Neural cell (in vitro differentiated cells): ENCODE measurements around the gene BTBD9. TPM values are rescaled to one million over a fixed set of nuclear protein-coding genes. Genes with fewer than 3 reads are reported as not detected.

Source experiments
- H2AFZ ChIP-seq: fragments of 200-600, 300-800 bp; sonication (generic), shearing (Covaris generic); 2 replicates; pipeline ENCODE4 v1.6.0; 2014; ENCODE audit warnings: low read depth, mild to moderate bottlenecking, antibody characterized with exemption, low read length, moderate library complexity
- H3F3A ChIP-seq: fragments of 200-600 bp; shearing (Covaris generic); 2 replicates; pipeline ENCODE4 v1.6.1; 2016; ENCODE audit warnings: mild to moderate bottlenecking, moderate library complexity, mixed read lengths, antibody characterized with exemption, low read length; ENCODE audit not compliant: insufficient read depth, poor library complexity, severe bottlenecking
- H3K27ac ChIP-seq: fragments of 200-600, 300-800 bp; sonication (generic), shearing (Covaris generic); 2 replicates; pipeline ENCODE4 v1.5.1; 2014; ENCODE audit warnings: mild to moderate bottlenecking, low read length, moderate library complexity
- H3K27me3 ChIP-seq: fragments of 300-800, 200-600 bp; sonication (generic), shearing (Covaris generic); 2 replicates; pipeline ENCODE4 v1.6.0; 2014; ENCODE audit warnings: mild to moderate bottlenecking, low read depth, low read length, moderate library complexity; ENCODE audit not compliant: insufficient read depth
- H3K36me3 ChIP-seq: fragments of 300-800, 200-600 bp; sonication (generic), shearing (Covaris generic); 2 replicates; pipeline ENCODE4 v1.5.1; 2014; ENCODE audit warnings: mild to moderate bottlenecking, antibody characterized with exemption, low read length, moderate library complexity; ENCODE audit not compliant: insufficient read depth
- H3K4me2 ChIP-seq: fragments of 300-800, 200-600 bp; sonication (generic), shearing (Covaris generic); 2 replicates; pipeline ENCODE4 v1.6.0; 2014; ENCODE audit warnings: mild to moderate bottlenecking, low read length
- H3K4me3 ChIP-seq: fragments of 300-800, 200-600 bp; sonication (generic), shearing (Covaris generic); 2 replicates; pipeline ENCODE4 v1.5.1; 2014; ENCODE audit warnings: mild to moderate bottlenecking, low read length, moderate library complexity
- H3K79me2 ChIP-seq: fragments of 200-600 bp; shearing (Covaris generic); replicated peaks from 2 replicates; pipeline ENCODE4 v1.6.0; 2014; ENCODE audit warnings: mild to moderate bottlenecking, low read length, moderate library complexity; ENCODE audit not compliant: insufficient read depth
- H3K9ac ChIP-seq: fragments of 300-800, 200-600 bp; sonication (generic), shearing (Covaris generic); 2 replicates; pipeline ENCODE4 v1.6.1; 2016; ENCODE audit warnings: mild to moderate bottlenecking, low read length, mixed read lengths
- H3K9me2 ChIP-seq: fragments of 200-600 bp; shearing (Covaris generic); 2 replicates; pipeline ENCODE4 v1.6.1; 2016; ENCODE audit warnings: mild to moderate bottlenecking, low read length, mixed read lengths; ENCODE audit not compliant: insufficient read depth
- H3K9me3 ChIP-seq: fragments of 200-600, 300-800 bp; sonication (generic), shearing (Covaris generic); 2 replicates; pipeline ENCODE4 v1.6.1; 2016; ENCODE audit warnings: mild to moderate bottlenecking, mixed run types, low read length, moderate library complexity, mixed read lengths
- H4K20me1 ChIP-seq: fragments of 200-600 bp; shearing (Covaris generic); 2 replicates; pipeline ENCODE4 v1.6.1; 2016; ENCODE audit warnings: mild to moderate bottlenecking, mixed run types; ENCODE audit not compliant: insufficient read depth
- EP300 ChIP-seq: fragments of 450-650 bp; conservative IDR thresholded peaks from 2 replicates; pipeline ENCODE4 v1.6.1; 2014; ENCODE audit warnings: antibody characterized with exemption, mild to moderate bottlenecking, moderate library complexity; ENCODE audit not compliant: poor library complexity, severe bottlenecking
- EZH2 ChIP-seq: fragments of 200-600, 300-800 bp; shearing (Covaris generic), sonication (generic); IDR thresholded peaks from 2 replicates; pipeline ENCODE4 v1.6.1; 2014; ENCODE audit warnings: antibody characterized with exemption, low read length, borderline replicate concordance, mild to moderate bottlenecking; ENCODE audit not compliant: insufficient read depth, poor library complexity, severe bottlenecking
- MXI1 ChIP-seq: fragments of 450-650 bp; conservative IDR thresholded peaks from 2 replicates; pipeline ENCODE4 v1.6.1; 2014; ENCODE audit warnings: antibody characterized with exemption, mild to moderate bottlenecking; ENCODE audit not compliant: poor library complexity, severe bottlenecking
- POLR2AphosphoS5 ChIP-seq: IDR thresholded peaks from 2 replicates; pipeline ENCODE4 v1.6.1; 2012
- RAD21 ChIP-seq: fragments of 450-650 bp; conservative IDR thresholded peaks from 2 replicates; pipeline ENCODE4 v1.6.1; 2014; ENCODE audit warnings: antibody characterized with exemption, mild to moderate bottlenecking, moderate library complexity
- SMC3 ChIP-seq: fragments of 450-650 bp; conservative IDR thresholded peaks from 2 replicates; pipeline ENCODE4 v1.6.1; 2014; ENCODE audit warnings: antibody characterized with exemption, mild to moderate bottlenecking, moderate library complexity; ENCODE audit not compliant: poor library complexity
- TAF1 ChIP-seq: IDR thresholded peaks from 2 replicates; pipeline ENCODE4 v1.6.1; 2012; ENCODE audit warnings: low read depth
- polyA plus RNA-seq: library from polyadenylated mRNA; depleted of rRNA; stranded (reverse); fragments of >200 nt; gene quantifications from 2 replicates; pipeline ENCODE4 v1.2.3, GENCODE V29; 2014
- TF ChIP-seq, protein P1 (sequence below): fragments of 450-650 bp; IDR thresholded peaks from 2 replicates; pipeline ENCODE4 v1.5.1; 2014; ENCODE audit warnings: antibody characterized with exemption, mild to moderate bottlenecking, moderate library complexity; ENCODE audit not compliant: poor library complexity, severe bottlenecking
- TF ChIP-seq, protein P2 (sequence below): IDR thresholded peaks from 2 replicates; pipeline ENCODE4 v1.6.1; 2012; ENCODE audit warnings: borderline replicate concordance

BTBD9 gene
- polyA plus RNA-seq, 1 donor from 2014 or later: 6.2 TPM

GRCh38 chr6:38378801-38379200 lies 260.9 kb downstream of the BTBD9 start:
- H3K27me3 ChIP-seq: no peaks in the 10 kb centered on the region
- H3K9me2 ChIP-seq: no peaks in the 10 kb centered on the region
- no peaks in the 10 kb centered on the region for H3F3A ChIP-seq
- no peak overlapping the region for H3K4me2 ChIP-seq
- TF ChIP-seq, protein P1, sequence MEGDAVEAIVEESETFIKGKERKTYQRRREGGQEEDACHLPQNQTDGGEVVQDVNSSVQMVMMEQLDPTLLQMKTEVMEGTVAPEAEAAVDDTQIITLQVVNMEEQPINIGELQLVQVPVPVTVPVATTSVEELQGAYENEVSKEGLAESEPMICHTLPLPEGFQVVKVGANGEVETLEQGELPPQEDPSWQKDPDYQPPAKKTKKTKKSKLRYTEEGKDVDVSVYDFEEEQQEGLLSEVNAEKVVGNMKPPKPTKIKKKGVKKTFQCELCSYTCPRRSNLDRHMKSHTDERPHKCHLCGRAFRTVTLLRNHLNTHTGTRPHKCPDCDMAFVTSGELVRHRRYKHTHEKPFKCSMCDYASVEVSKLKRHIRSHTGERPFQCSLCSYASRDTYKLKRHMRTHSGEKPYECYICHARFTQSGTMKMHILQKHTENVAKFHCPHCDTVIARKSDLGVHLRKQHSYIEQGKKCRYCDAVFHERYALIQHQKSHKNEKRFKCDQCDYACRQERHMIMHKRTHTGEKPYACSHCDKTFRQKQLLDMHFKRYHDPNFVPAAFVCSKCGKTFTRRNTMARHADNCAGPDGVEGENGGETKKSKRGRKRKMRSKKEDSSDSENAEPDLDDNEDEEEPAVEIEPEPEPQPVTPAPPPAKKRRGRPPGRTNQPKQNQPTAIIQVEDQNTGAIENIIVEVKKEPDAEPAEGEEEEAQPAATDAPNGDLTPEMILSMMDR: no peak
- TF ChIP-seq, protein P2, sequence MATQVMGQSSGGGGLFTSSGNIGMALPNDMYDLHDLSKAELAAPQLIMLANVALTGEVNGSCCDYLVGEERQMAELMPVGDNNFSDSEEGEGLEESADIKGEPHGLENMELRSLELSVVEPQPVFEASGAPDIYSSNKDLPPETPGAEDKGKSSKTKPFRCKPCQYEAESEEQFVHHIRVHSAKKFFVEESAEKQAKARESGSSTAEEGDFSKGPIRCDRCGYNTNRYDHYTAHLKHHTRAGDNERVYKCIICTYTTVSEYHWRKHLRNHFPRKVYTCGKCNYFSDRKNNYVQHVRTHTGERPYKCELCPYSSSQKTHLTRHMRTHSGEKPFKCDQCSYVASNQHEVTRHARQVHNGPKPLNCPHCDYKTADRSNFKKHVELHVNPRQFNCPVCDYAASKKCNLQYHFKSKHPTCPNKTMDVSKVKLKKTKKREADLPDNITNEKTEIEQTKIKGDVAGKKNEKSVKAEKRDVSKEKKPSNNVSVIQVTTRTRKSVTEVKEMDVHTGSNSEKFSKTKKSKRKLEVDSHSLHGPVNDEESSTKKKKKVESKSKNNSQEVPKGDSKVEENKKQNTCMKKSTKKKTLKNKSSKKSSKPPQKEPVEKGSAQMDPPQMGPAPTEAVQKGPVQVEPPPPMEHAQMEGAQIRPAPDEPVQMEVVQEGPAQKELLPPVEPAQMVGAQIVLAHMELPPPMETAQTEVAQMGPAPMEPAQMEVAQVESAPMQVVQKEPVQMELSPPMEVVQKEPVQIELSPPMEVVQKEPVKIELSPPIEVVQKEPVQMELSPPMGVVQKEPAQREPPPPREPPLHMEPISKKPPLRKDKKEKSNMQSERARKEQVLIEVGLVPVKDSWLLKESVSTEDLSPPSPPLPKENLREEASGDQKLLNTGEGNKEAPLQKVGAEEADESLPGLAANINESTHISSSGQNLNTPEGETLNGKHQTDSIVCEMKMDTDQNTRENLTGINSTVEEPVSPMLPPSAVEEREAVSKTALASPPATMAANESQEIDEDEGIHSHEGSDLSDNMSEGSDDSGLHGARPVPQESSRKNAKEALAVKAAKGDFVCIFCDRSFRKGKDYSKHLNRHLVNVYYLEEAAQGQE: no peak
- TF ChIP-seq EZH2 (no peak), RAD21 (no peak), TAF1 (no peak), EP300 (no peak), SMC3 (no peak), POLR2AphosphoS5 (no peak), MXI1 (no peak)
- H4K20me1 ChIP-seq: no peaks in the 10 kb centered on the region
- no peaks in the 10 kb centered on the region for H3K79me2 ChIP-seq
- no peaks in the 10 kb centered on the region for H3K36me3 ChIP-seq
- H2AFZ ChIP-seq: no peak overlapping the region
- H3K9me3 ChIP-seq: no peaks in the 10 kb centered on the region
- H3K27ac ChIP-seq: no peak overlapping the region
- no peak overlapping the region for H3K9ac ChIP-seq
- H3K4me3 ChIP-seq: no peak overlapping the region

DNA sequence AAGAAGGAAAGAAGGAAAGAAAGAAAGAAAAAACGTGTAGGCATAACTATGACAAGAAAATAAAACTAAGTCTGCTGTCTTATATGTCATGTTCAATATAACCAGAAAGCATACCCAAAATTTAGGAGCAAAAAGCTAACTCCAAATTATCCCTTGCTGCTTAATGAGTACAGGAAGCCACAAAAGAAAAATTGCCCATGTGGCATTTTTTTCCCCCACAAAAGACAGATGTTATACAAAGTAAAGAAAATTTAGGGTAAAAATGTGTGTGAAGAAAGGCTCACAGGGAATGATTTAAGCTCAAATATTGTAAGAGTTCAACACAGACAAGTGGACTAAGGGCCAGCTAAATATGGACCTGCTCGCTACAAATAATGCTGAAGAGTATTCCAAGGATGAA lies 263.8 kb downstream of the BTBD9 start:
- no peak overlapping the region for H3K4me2 ChIP-seq
- no peaks in the 10 kb centered on the region for H3K9me2 ChIP-seq
- no peaks in the 10 kb centered on the region for H3K36me3 ChIP-seq
- TF ChIP-seq EP300 (no peak), EZH2 (no peak), SMC3 (no peak), RAD21 (no peak), MXI1 (no peak), POLR2AphosphoS5 (no peak), TAF1 (no peak)
- TF ChIP-seq, protein P1: no peak
- TF ChIP-seq, protein P2: no peak
- no peak overlapping the region for H3K27ac ChIP-seq
- no peak overlapping the region for H3K9ac ChIP-seq
- H2AFZ ChIP-seq: no peak overlapping the region
- H3K9me3 ChIP-seq: no peaks in the 10 kb centered on the region
- H3F3A ChIP-seq: no peaks in the 10 kb centered on the region
- no peaks in the 10 kb centered on the region for H3K79me2 ChIP-seq
- no peaks in the 10 kb centered on the region for H4K20me1 ChIP-seq
- H3K27me3 ChIP-seq: no peaks in the 10 kb centered on the region
- H3K4me3 ChIP-seq: no peak overlapping the region
